GM15510 (cell line): ENCODE data around the gene SLC25A44.

Experiments
- POLR2A ChIP-seq: IDR thresholded peaks from 3 replicates; pipeline ENCODE4 v1.6.1; 2011; ENCODE audit warnings: borderline replicate concordance; ENCODE audit not compliant: insufficient read length; ENCODE audit errors: extremely low read depth

Gene SLC25A44

GRCh38 chr1:156193488-156194299 lies at the start of gene SLC25A44:
SLC25A44 (plus strand) TSS chr1:156194104; CDS start chr1:156199848, 5,744 bp downstream.
- TF ChIP-seq POLR2A = peak; percentile 77

GRCh38 chr1:156144742-156145141 lies 49.2 kb upstream of the SLC25A44 start:
- no peak for TF ChIP-seq POLR2A

GRCh38 chr1:156145650-156146019 lies 48.3 kb upstream of the SLC25A44 start:
- no peak for TF ChIP-seq POLR2A

GRCh38 chr1:156146020-156146768 lies 47.7 kb upstream of the SLC25A44 start:
- no peak for TF ChIP-seq POLR2A

- TF ChIP-seq POLR2A = no peak
Observed at GRCh38 chr1:156146769-156147405, 47.0 kb upstream of the SLC25A44 start.

- peak; percentile 38 for TF ChIP-seq POLR2A
Observed at GRCh38 chr1:156148216-156148615, 45.7 kb upstream of the SLC25A44 start.

- peak; percentile 68 for TF ChIP-seq POLR2A
Observed at GRCh38 chr1:156149374-156150332, 44.3 kb upstream of the SLC25A44 start.

GRCh38 chr1:156150333-156151011 lies 43.4 kb upstream of the SLC25A44 start:
- TF ChIP-seq POLR2A = no peak

- TF ChIP-seq POLR2A = peak; percentile 23
Observed at GRCh38 chr1:156151093-156151688, 42.7 kb upstream of the SLC25A44 start.

- TF ChIP-seq POLR2A = no peak
Observed at GRCh38 chr1:156152628-156153027, 41.3 kb upstream of the SLC25A44 start.

- TF ChIP-seq POLR2A = no peak
Observed at GRCh38 chr1:156153362-156153761, 40.5 kb upstream of the SLC25A44 start, which contains the start of gene SEMA4A. SEMA4A (plus strand) TSS chr1:156153585; CDS start chr1:156154579, 994 bp downstream.

GRCh38 chr1:156154317-156154749 lies 39.6 kb upstream of the SLC25A44 start:
- peak; percentile 67 for TF ChIP-seq POLR2A
